Mesothelial cell of epicardium (in vitro differentiated cells): ENCODE results near the gene TACR1. TPM values are rescaled to one million over a fixed set of nuclear protein-coding genes. Genes with fewer than 3 reads are reported as not detected.
"Not testable (repeated sequence)": the region's sequence is repeated elsewhere in the genome, so short reads cannot be mapped to it uniquely, and the experiment has no call there.

Experiments
- DNase-seq, 2 experiments: peaks; one replicate each; pipeline ENCODE4 v3.0.0; 2021; ENCODE audit warnings: low spot score in 2 of 2; ENCODE audit not compliant: unreplicated experiment in 2 of 2
- H3K27ac Mint-ChIP-seq: 2 replicates; pipeline ENCODE4 v1.8.0; 2021; ENCODE audit warnings: mixed read lengths
- H3K27me3 Mint-ChIP-seq: 2 replicates; pipeline ENCODE4 v1.8.0; 2021; ENCODE audit warnings: low read depth, mixed read lengths
- H3K36me3 Mint-ChIP-seq: 2 replicates; pipeline ENCODE4 v1.8.0; 2021; ENCODE audit warnings: mixed read lengths
- H3K4me1 Mint-ChIP-seq: 2 replicates; pipeline ENCODE4 v1.8.0; 2021; ENCODE audit warnings: mixed read lengths
- H3K4me3 Mint-ChIP-seq: 2 replicates; pipeline ENCODE4 v1.8.0; 2021; ENCODE audit warnings: mild to moderate bottlenecking, moderate library complexity, mixed read lengths
- H3K9me3 Mint-ChIP-seq: 2 replicates; pipeline ENCODE4 v1.8.0; 2021; ENCODE audit warnings: mixed read lengths
- total RNA-seq: library from RNA; stranded (reverse); gene quantifications from 3 replicates; pipeline ENCODE4 v1.2.1, GENCODE V29; 2021
- TF ChIP-seq, protein P1 (sequence below): fragments of 200-600 bp; sonication (generic); IDR thresholded peaks from one replicate; pipeline ENCODE4 v1.5.0; 2021; ENCODE audit warnings: antibody characterized with exemption; ENCODE audit not compliant: unreplicated experiment

TACR1 gene
- total RNA-seq, 1 donor from 2014 or later, result 0.20 TPM

DNA sequence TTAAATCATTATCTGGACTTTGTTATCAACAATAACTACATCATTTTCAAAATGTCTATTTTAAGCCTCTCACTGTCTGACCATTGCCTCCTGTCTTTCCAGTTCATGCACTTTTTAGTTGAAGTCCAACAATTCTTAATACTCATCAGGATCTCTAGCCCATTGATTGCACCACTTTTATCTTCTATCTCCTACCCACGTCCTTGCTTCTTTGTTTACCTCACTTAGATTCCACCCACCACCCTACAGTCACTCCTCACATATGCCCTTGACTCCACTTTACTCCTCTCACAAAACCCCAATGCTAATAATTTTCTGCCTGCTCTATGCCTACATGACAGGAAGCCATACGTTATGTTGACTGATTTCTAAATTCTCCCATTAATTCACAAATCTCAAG lies 21.9 kb downstream of the TACR1 start:
- Mint-ChIP-seq H3K9me3 (no peaks in the 10 kb centered on the region), H3K4me3 (no peak overlapping the region), H3K36me3 (no peaks in the 10 kb centered on the region), H3K4me1 (no peaks in the 10 kb centered on the region), H3K27me3 (no peaks in the 10 kb centered on the region), H3K27ac (no peak overlapping the region)
- no peak for DNase-seq
- TF ChIP-seq, protein P1, sequence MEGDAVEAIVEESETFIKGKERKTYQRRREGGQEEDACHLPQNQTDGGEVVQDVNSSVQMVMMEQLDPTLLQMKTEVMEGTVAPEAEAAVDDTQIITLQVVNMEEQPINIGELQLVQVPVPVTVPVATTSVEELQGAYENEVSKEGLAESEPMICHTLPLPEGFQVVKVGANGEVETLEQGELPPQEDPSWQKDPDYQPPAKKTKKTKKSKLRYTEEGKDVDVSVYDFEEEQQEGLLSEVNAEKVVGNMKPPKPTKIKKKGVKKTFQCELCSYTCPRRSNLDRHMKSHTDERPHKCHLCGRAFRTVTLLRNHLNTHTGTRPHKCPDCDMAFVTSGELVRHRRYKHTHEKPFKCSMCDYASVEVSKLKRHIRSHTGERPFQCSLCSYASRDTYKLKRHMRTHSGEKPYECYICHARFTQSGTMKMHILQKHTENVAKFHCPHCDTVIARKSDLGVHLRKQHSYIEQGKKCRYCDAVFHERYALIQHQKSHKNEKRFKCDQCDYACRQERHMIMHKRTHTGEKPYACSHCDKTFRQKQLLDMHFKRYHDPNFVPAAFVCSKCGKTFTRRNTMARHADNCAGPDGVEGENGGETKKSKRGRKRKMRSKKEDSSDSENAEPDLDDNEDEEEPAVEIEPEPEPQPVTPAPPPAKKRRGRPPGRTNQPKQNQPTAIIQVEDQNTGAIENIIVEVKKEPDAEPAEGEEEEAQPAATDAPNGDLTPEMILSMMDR, result no peak

GRCh38 chr2:75175456-75175855 lies 23.9 kb downstream of the TACR1 start:
- peaks cover 4% of the 10 kb centered on the region for H3K9me3 Mint-ChIP-seq
- no peak overlapping the region for H3K4me3 Mint-ChIP-seq
- H3K27me3 Mint-ChIP-seq, result no peaks in the 10 kb centered on the region
- H3K27ac Mint-ChIP-seq, result no peak overlapping the region
- TF ChIP-seq, protein P1, result no peak
- DNase-seq, result no peak
- no peaks in the 10 kb centered on the region for H3K4me1 Mint-ChIP-seq
- no peaks in the 10 kb centered on the region for H3K36me3 Mint-ChIP-seq

DNA sequence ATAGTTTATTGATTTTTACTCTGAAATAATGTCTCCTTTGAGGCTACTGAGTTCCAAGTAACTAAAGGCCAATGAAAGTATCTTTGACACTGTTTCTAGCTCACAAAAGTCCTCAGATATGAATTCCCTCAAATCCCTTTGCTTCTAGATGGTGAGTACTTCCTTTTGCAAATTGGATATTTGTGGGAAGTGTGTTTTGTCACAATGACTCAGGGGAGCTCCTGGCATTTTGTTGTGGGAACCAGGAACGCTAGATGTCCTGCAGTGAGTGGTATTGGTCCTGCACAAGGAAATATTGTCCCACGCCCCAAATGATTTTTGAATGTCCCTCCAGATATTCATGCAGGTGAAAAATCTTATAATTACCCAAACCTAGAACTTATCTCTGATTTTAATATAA lies 24.3 kb downstream of the TACR1 start:
- TF ChIP-seq, protein P1, result no peak
- H3K27me3 Mint-ChIP-seq, result no peaks in the 10 kb centered on the region
- no peak overlapping the region for H3K4me3 Mint-ChIP-seq
- H3K9me3 Mint-ChIP-seq, result peaks cover 6% of the 10 kb centered on the region
- no peaks in the 10 kb centered on the region for H3K4me1 Mint-ChIP-seq
- no peak for DNase-seq
- H3K36me3 Mint-ChIP-seq, result no peaks in the 10 kb centered on the region
- H3K27ac Mint-ChIP-seq, result no peak overlapping the region

DNA sequence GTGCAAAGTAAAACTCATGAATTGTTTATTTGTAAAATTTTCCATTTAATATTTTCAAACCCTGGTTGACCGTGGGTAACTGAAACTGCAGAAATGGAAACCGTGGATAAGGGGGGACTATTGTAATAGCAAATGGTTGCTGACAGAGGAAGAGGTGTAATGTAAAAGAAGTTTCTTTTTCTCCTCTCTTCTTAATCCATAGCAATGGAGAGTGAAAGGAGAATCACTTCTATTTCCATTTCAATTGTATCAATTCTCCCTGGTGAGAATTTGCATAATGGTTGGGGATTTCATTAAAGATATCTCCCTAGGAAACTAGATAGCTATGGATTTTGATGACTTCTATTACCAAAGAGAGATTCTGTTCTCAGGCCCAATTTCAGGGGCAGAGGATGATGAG lies 24.8 kb downstream of the TACR1 start:
- no peaks in the 10 kb centered on the region for H3K27me3 Mint-ChIP-seq
- H3K27ac Mint-ChIP-seq, result no peak overlapping the region
- H3K4me3 Mint-ChIP-seq, result no peak overlapping the region

GRCh38 chr2:75173740-75174139 lies 25.6 kb downstream of the TACR1 start:
- no peaks in the 10 kb centered on the region for H3K4me1 Mint-ChIP-seq
- H3K27ac Mint-ChIP-seq, result no peak overlapping the region
- H3K27me3 Mint-ChIP-seq, result no peaks in the 10 kb centered on the region
- no peak overlapping the region for H3K4me3 Mint-ChIP-seq
- TF ChIP-seq, protein P1, result no peak
- H3K36me3 Mint-ChIP-seq, result no peaks in the 10 kb centered on the region
- peaks cover 6% of the 10 kb centered on the region for H3K9me3 Mint-ChIP-seq
- no peak for DNase-seq

More for the DNA sequence above, 24.8 kb downstream of the TACR1 start:
- TF ChIP-seq, protein P1, result no peak
- DNase-seq, result no peak
- H3K4me1 Mint-ChIP-seq, result no peaks in the 10 kb centered on the region
- peaks cover 6% of the 10 kb centered on the region for H3K9me3 Mint-ChIP-seq
- H3K36me3 Mint-ChIP-seq, result no peaks in the 10 kb centered on the region

DNA sequence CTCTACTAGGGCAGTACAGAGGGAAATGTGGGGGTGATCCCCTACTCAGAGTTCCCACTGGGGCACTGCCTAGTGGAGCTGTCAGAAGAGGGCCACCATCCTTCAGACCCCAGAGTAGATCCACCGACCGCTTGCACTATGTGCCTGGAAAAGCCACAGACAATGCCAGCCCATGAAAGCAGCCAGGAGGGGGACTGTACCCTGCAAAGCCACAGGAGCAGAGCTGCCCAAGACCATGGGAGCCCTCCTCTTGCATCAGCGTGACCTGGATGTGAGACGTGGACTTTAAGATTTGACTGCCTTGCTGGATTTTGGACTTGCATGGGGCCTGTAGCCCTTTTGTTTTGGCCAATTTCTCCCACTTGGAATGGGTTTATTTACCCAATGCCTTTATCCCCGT lies 27.9 kb downstream of the TACR1 start:
- not testable (repeated sequence) for H3K27me3 Mint-ChIP-seq, H3K4me1 Mint-ChIP-seq, H3K4me3 Mint-ChIP-seq, DNase-seq, H3K27ac Mint-ChIP-seq, H3K36me3 Mint-ChIP-seq, H3K9me3 Mint-ChIP-seq
